GM23338 (cell line): Measurements from ENCODE around the gene SLC8A1. TPM values are rescaled to one million over a fixed set of nuclear protein-coding genes. Genes with fewer than 3 reads are reported as not detected.

Experiments used
- ATAC-seq: fragments of 200-7000 bp; cut with Tn5 transposase; 3 replicates; pipeline ENCODE4 v1.9.1; 2020
- DNase-seq: peaks from one replicate; pipeline ENCODE4 v3.0.0-alpha.2; 2015; ENCODE audit warnings: low spot score
- H2AFZ ChIP-seq: fragments of 200-600 bp; sonication (generic); 2 replicates; pipeline ENCODE4 v1.8.0; 2016; ENCODE audit warnings: antibody characterized with exemption, mild to moderate bottlenecking, moderate library complexity
- H3F3A ChIP-seq: fragments of 200-600 bp; sonication (generic); replicated peaks from 2 replicates; pipeline ENCODE4 v1.8.0; 2017; ENCODE audit warnings: antibody characterized with exemption, mixed run types, low read depth
- H3K27ac ChIP-seq: fragments of 200-600 bp; sonication (generic); 2 replicates; pipeline ENCODE4 v1.6.1; 2016; ENCODE audit warnings: low read depth
- H3K27me3 ChIP-seq: fragments of 200-600 bp; sonication (generic); 2 replicates; pipeline ENCODE4 v1.8.0; 2016; ENCODE audit warnings: mild to moderate bottlenecking, mixed run types, moderate library complexity; ENCODE audit not compliant: insufficient read depth
- H3K36me3 ChIP-seq: fragments of 200-600 bp; sonication (generic); 2 replicates; pipeline ENCODE4 v1.8.0; 2016; ENCODE audit warnings: mild to moderate bottlenecking; ENCODE audit not compliant: insufficient read depth
- H3K4me1 ChIP-seq: fragments of 200-600 bp; sonication (generic); 2 replicates; pipeline ENCODE4 v1.8.0; 2016; ENCODE audit warnings: mild to moderate bottlenecking, moderate library complexity; ENCODE audit not compliant: insufficient read depth
- H3K4me2 ChIP-seq: fragments of 200-600 bp; sonication (generic); 2 replicates; pipeline ENCODE4 v1.7.1; 2017; ENCODE audit warnings: mixed run types
- H3K4me3 ChIP-seq: fragments of 200-600 bp; sonication (generic); 2 replicates; pipeline ENCODE4 v1.6.1; 2016; ENCODE audit warnings: mixed run types
- H3K79me2 ChIP-seq: fragments of 200-600 bp; sonication (generic); replicated peaks from 2 replicates; pipeline ENCODE4 v1.8.0; 2017; ENCODE audit warnings: mild to moderate bottlenecking; ENCODE audit not compliant: insufficient read depth
- H3K9me2 ChIP-seq: fragments of 200-600 bp; sonication (generic); 2 replicates; pipeline ENCODE4 v1.8.0; 2017; ENCODE audit not compliant: insufficient read depth
- H4K20me1 ChIP-seq: fragments of 200-600 bp; sonication (generic); replicated peaks from 2 replicates; pipeline ENCODE4 v1.8.0; 2017; ENCODE audit warnings: mild to moderate bottlenecking; ENCODE audit not compliant: insufficient read depth
- H3K27ac Mint-ChIP-seq: 2 replicates; pipeline ENCODE4 v1.8.0; 2020; ENCODE audit warnings: inconsistent platforms, mild to moderate bottlenecking, moderate library complexity, mixed read lengths
- H3K27me3 Mint-ChIP-seq: 3 replicates; pipeline ENCODE4 v1.8.0; 2022; ENCODE audit warnings: low read depth, mild to moderate bottlenecking, moderate library complexity, mixed read lengths, inconsistent platforms; ENCODE audit not compliant: insufficient read depth, poor library complexity
- H3K36me3 Mint-ChIP-seq: 3 replicates; pipeline ENCODE4 v1.8.0; 2021; ENCODE audit warnings: low read depth, mild to moderate bottlenecking, inconsistent platforms, moderate library complexity, mixed read lengths
- H3K4me1 Mint-ChIP-seq: 3 replicates; pipeline ENCODE4 v1.8.0; 2020; ENCODE audit warnings: mild to moderate bottlenecking, inconsistent platforms, mixed read lengths
- H3K4me3 Mint-ChIP-seq: 3 replicates; pipeline ENCODE4 v1.8.0; 2021; ENCODE audit warnings: moderate library complexity, mild to moderate bottlenecking, inconsistent platforms, mixed read lengths
- H3K9me3 Mint-ChIP-seq: 3 replicates; pipeline ENCODE4 v1.8.0; 2020; ENCODE audit warnings: moderate library complexity, mild to moderate bottlenecking, inconsistent platforms, mixed read lengths
- CREB1 ChIP-seq: fragments of 250-450 bp; sonication (Bioruptor Pico); IDR thresholded peaks from 2 replicates; pipeline ENCODE4 v1.5.0; 2020; ENCODE audit warnings: low read depth, mild to moderate bottlenecking, moderate library complexity
- NANOG ChIP-seq: IDR thresholded peaks from 2 replicates; pipeline ENCODE4 v1.6.1; 2016; ENCODE audit warnings: antibody characterized with exemption, borderline replicate concordance
- POLR2AphosphoS5 ChIP-seq: IDR thresholded peaks from 2 replicates; pipeline ENCODE4 v1.6.1; 2016; ENCODE audit warnings: antibody characterized with exemption, low read depth
- ZNF114 ChIP-seq: fragments of 250-450 bp; sonication (Bioruptor Pico); IDR thresholded peaks from 2 replicates; pipeline ENCODE4 v1.5.0; 2020; ENCODE audit warnings: mild to moderate bottlenecking, moderate library complexity
- ZNF462 ChIP-seq: fragments of 250-450 bp; sonication (Bioruptor Pico); IDR thresholded peaks from 2 replicates; pipeline ENCODE4 v1.5.0; 2020; ENCODE audit warnings: mild to moderate bottlenecking, moderate library complexity
- polyA plus RNA-seq: library from polyadenylated mRNA; unstranded; fragments of >200 nt; fragmentation: Nextera tagmentation; extraction: Ambion mirVana; gene quantifications from 2 replicates; pipeline ENCODE4 v1.2.1, GENCODE V29; 2016
- total RNA-seq: library from RNA; depleted of rRNA; stranded (reverse); fragments of >200 nt; shearing (Covaris generic); gene quantifications from 2 replicates; pipeline ENCODE4 v1.2.3, GENCODE V29; 2014
- TF ChIP-seq, protein P1 (sequence below): IDR thresholded peaks from one replicate; pipeline ENCODE4 v1.6.1; 2018; ENCODE audit warnings: antibody characterized with exemption; ENCODE audit not compliant: unreplicated experiment

The SLC8A1 gene
- total and polyA plus RNA-seq, 2 experiments from 2014 or later: 2.5 to 3.3 TPM

DNA sequence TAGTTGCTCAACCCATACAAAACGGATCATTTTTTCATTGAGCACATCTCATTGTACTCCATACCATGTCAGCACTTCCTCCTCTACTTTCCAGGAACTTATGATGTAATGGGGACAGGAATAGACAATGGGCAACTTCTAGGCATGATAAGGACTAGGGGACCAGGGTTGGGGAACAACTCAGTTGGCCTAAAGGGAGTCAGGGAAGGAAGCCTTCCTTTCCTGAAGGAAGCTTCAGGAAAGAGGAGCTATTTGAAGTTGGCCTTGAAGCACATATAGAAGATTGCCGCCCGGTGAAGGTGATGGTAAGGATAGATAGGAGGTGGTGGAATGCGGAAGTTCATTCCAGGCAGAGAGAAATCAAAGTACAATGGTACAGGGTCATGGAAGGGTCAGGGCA is 283.9 kb downstream of the SLC8A1 start:
- no peak overlapping the region for H3K4me3 ChIP-seq
- H3K27me3 Mint-ChIP-seq: peaks cover 3% of the 10 kb centered on the region
- no peaks in the 10 kb centered on the region for H3K4me1 ChIP-seq
- no peaks in the 10 kb centered on the region for H3K4me1 Mint-ChIP-seq
- H3K27ac Mint-ChIP-seq: no peak overlapping the region
- DNase-seq (no peak), ATAC-seq (no peak)
- H3K36me3 Mint-ChIP-seq: no peaks in the 10 kb centered on the region
- no peaks in the 10 kb centered on the region for H3K79me2 ChIP-seq
- H3K27me3 ChIP-seq: no peaks in the 10 kb centered on the region
- no peaks in the 10 kb centered on the region for H4K20me1 ChIP-seq
- H2AFZ ChIP-seq: no peak overlapping the region
- no peaks in the 10 kb centered on the region for H3K36me3 ChIP-seq
- no peak overlapping the region for H3K4me2 ChIP-seq
- H3F3A ChIP-seq: no peaks in the 10 kb centered on the region
- TF ChIP-seq ZNF462 (CRISPR knock-in tag): no peak
- TF ChIP-seq POLR2AphosphoS5: no peak
- TF ChIP-seq, protein P1, sequence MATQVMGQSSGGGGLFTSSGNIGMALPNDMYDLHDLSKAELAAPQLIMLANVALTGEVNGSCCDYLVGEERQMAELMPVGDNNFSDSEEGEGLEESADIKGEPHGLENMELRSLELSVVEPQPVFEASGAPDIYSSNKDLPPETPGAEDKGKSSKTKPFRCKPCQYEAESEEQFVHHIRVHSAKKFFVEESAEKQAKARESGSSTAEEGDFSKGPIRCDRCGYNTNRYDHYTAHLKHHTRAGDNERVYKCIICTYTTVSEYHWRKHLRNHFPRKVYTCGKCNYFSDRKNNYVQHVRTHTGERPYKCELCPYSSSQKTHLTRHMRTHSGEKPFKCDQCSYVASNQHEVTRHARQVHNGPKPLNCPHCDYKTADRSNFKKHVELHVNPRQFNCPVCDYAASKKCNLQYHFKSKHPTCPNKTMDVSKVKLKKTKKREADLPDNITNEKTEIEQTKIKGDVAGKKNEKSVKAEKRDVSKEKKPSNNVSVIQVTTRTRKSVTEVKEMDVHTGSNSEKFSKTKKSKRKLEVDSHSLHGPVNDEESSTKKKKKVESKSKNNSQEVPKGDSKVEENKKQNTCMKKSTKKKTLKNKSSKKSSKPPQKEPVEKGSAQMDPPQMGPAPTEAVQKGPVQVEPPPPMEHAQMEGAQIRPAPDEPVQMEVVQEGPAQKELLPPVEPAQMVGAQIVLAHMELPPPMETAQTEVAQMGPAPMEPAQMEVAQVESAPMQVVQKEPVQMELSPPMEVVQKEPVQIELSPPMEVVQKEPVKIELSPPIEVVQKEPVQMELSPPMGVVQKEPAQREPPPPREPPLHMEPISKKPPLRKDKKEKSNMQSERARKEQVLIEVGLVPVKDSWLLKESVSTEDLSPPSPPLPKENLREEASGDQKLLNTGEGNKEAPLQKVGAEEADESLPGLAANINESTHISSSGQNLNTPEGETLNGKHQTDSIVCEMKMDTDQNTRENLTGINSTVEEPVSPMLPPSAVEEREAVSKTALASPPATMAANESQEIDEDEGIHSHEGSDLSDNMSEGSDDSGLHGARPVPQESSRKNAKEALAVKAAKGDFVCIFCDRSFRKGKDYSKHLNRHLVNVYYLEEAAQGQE: no peak
- TF ChIP-seq ZNF114 (CRISPR knock-in tag): no peak
- TF ChIP-seq NANOG: no peak
- no peak for TF ChIP-seq CREB1
- H3K9me2 ChIP-seq: peaks cover 8% of the 10 kb centered on the region
- no peak overlapping the region for H3K4me3 Mint-ChIP-seq
- H3K27ac ChIP-seq: no peak overlapping the region
- H3K9me3 Mint-ChIP-seq: no peaks in the 10 kb centered on the region
